ENCODE results near the gene CCDC144A. TPM values are rescaled to one million over a fixed set of nuclear protein-coding genes. Genes with fewer than 3 reads are reported as not detected.
"Not testable (repeated sequence)": the region's sequence is repeated elsewhere in the genome, so short reads cannot be mapped to it uniquely, and the experiment has no call there.

Gene CCDC144A
- total and polyA plus RNA-seq, 11 donors: 0.31 to 4.4 (median 1.3) TPM; not detected in 1

DNA sequence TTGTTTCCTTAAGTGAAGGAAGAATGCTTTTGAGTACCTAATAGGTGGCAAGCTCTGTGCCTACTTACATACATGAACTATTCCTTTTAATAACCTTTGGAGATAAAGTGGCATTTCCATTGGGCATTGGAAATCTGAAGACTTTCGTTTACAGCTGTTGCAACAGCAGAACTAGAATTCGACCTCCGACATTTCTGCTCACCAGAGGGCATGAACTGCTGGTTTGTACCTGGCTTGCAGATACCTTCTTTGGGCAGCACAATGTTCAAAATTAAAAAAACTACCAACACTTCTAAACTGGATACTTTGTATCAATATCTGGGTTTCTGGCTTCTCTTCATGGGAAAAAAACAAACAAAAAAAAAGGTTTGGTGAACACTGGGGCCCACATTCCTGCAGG lies 99.6 kb downstream of the CCDC144A start:
- WGBS, 4 donors: 50 to 94% (median 91%) methylated on average over 1 to 3 of the region's 3 CpGs; no CpG with 5 or more reads in 1 of the 4 donors
- H3K27me3 ChIP-seq; H3K36me3 ChIP-seq; H3K4me3 ChIP-seq; ATAC-seq; H3K27ac ChIP-seq; H3K4me1 ChIP-seq; intact Hi-C loops (cut with DNase I); H3K9me3 ChIP-seq; DNase-seq: not testable (repeated sequence)

DNA sequence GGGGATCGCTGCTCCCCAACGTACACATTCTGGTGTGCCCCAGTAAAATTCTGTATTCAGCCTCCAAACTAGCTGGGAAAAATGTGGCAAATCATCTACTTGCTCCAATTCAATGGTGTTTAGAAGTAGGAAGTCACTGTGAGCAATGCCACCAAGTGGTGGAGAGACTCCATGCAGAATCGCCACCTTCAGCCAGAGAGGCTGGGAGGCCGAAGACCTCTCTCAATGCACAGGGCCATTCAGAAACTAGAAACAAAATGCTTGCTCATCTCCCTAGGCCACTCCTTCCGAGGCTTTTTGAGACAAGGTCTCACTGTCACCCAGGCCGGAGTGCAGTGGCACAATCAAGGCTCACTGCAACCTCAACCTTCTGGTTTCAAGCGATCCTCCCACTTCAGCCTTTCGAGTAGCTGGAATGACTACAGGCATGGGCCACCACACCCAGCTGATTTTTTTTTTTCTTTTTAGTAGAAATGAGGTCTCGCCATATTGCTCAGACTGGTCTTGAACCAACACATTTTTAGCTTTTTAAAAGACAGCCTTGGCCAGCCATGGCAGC lies 100.4 kb downstream of the CCDC144A start:
- H3K4me3 ChIP-seq; DNase-seq; H3K36me3 ChIP-seq; H3K27me3 ChIP-seq; H3K27ac ChIP-seq; H3K4me1 ChIP-seq; intact Hi-C loops (cut with DNase I); H3K9me3 ChIP-seq; ATAC-seq: not testable (repeated sequence)
- WGBS, 4 donors: 90 to 97% (median 94%) methylated on average over 5 to 7 of the region's 9 CpGs

DNA sequence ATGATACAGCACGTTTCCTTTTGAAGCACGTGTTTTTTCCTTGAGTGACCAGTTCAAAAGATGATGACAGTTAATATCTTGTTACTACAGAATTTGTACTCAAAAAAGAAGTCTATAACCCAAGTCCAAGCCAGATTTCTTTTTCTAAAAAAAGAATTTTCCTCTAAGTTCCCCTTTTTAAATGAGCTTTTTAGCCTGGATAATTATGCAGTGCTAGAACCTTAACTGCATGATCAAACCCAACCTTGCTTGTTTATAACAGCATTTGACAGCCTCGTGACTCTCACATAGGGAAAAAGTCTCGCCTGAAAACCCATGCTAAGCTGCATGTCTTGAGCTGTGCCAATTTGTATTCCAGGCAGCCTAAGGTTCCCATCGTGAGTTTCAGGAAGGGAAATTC lies 104.2 kb downstream of the CCDC144A start:
- 48 to 74% (median 61%) methylated on average over 3 to 4 of the region's 5 CpGs for WGBS, 4 donors
- ATAC-seq; H3K4me1 ChIP-seq; H3K36me3 ChIP-seq; intact Hi-C loops (cut with DNase I); DNase-seq; H3K27ac ChIP-seq; H3K4me3 ChIP-seq; H3K27me3 ChIP-seq; H3K9me3 ChIP-seq: not testable (repeated sequence)

DNA sequence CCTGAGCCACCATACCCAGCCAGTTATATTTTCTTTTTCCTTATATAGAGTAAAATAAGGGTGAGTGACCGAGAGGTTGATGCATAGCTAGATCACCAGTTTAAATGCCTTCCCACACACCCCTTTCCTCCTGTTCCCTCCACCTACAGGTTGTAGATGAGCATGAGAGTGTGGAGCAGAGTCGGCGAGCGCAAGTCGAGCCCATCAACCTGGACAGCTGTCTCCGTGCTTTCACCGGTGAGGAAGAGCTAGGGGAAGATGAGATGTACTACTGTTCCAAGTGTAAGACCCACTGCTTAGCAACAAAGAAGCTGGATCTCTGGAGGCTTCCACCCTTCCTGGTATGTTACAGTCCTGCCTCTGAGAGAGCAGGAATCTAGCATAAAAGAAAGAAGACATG lies 105.9 kb downstream of the CCDC144A start:
- H3K27ac ChIP-seq; intact Hi-C loops (cut with DNase I); H3K36me3 ChIP-seq; ATAC-seq; H3K27me3 ChIP-seq; H3K9me3 ChIP-seq; H3K4me3 ChIP-seq; DNase-seq; H3K4me1 ChIP-seq: not testable (repeated sequence)
- 93 to 100% (median 93%) methylated on average over 1 to 7 of the region's 7 CpGs for WGBS, 4 donors

DNA sequence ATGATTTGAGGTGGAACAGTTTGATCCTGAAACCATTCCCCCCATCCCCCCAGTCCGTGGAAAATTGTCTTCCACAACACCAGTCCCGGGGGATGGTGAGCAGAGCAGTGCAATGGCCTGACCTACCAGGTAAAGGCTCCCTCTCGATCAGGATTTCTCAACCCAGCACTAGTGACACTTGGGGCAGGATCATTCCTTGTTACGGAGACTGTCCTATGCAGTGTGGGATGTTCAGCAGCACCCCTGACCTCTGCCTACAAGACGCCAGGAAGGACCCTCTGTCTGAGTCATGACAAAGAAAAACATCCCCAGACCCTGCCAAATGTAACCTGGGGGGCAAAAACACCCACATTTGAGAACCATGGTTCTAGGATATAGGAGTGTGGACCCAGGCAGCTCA lies 114.8 kb downstream of the CCDC144A start:
- H3K36me3 ChIP-seq; DNase-seq; H3K9me3 ChIP-seq; intact Hi-C loops (cut with DNase I); H3K27me3 ChIP-seq; H3K27ac ChIP-seq; ATAC-seq; H3K4me1 ChIP-seq; H3K4me3 ChIP-seq: not testable (repeated sequence)
- 58 to 80% (median 76%) methylated on average over 3 to 5 of the region's 5 CpGs for WGBS, 4 donors

DNA sequence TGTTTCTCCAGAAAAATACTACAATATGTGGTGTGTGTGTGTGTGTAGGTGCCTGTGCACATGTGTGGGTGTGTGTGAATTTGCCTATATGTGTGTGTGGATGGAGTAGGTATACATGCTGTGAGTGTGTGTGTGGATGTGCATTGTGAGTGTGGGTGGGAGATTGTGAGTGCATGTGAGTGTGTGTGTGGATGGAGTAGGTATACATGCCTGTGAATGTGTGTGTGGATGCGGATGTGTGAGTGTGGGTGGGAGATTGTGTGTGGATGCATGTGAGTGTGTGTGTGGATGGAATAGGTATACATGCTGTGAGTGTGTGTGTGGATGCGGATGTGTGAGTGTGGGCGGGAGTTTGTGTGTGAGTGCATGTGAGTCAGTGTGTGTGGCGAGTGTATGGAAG lies 116.6 kb downstream of the CCDC144A start:
- 90 to 97% (median 94%) methylated on average over 4 of the region's 4 CpGs for WGBS, 4 donors
- not testable (repeated sequence) for H3K27me3 ChIP-seq, DNase-seq

DNA sequence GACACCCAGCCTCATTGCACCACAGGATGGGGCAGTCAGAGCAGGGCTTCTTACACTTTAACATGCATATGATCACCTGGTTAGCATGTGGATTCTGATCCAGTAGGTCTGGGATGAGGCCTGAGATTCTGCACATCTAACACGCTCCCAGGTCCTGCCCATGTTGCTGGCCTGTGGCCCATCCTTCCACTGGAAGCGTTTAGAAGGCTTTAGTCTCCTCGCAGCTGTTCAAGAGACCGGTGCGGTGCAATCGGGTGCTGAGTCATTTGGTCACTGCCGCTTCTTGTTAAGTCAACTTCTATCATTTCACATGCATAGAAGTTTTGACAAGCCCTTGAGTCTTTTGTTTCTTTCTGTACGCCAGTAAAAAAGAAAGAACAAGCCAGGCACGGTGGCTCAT lies 117.6 kb downstream of the CCDC144A start:
- ATAC-seq; intact Hi-C loops (cut with DNase I); H3K36me3 ChIP-seq; H3K4me3 ChIP-seq; DNase-seq; H3K9me3 ChIP-seq; H3K4me1 ChIP-seq; H3K27ac ChIP-seq; H3K27me3 ChIP-seq: not testable (repeated sequence)
- whole genome bisulfite sequencing, 4 donors: 86 to 88% (median 87%) methylated on average over 6 to 8 of the region's 9 CpGs; no CpG with 5 or more reads in 1 of the 4 donors

More for the DNA sequence above, 116.6 kb downstream of the CCDC144A start:
- H3K27ac ChIP-seq; H3K4me1 ChIP-seq; intact Hi-C loops (cut with DNase I); H3K4me3 ChIP-seq; ATAC-seq; H3K9me3 ChIP-seq; H3K36me3 ChIP-seq: not testable (repeated sequence)

DNA sequence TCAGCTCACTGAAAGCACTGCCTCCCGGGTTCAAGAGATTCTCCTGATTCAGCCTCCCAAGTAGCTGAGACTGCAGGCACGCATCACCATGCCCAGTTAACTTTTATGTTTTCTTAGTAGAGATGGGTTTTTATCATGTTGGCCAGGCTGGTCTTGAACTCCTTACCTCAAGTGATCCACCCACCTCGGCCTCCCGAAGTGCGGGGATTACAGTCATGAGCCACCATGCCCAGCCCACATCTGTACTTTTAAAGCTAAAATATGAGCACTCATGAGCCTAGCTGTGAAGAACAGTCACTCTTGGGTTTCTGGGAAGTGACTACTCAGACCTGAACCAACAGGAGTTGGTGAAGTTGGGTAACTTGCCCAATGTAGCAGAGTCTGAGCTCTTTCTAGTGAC lies 120.2 kb downstream of the CCDC144A start:
- DNase-seq; ATAC-seq; H3K27me3 ChIP-seq; intact Hi-C loops (cut with DNase I); H3K4me1 ChIP-seq; H3K36me3 ChIP-seq; H3K4me3 ChIP-seq; H3K9me3 ChIP-seq; H3K27ac ChIP-seq: not testable (repeated sequence)
- 60 to 100% (median 90%) methylated on average over 1 to 5 of the region's 5 CpGs for WGBS, 4 donors

DNA sequence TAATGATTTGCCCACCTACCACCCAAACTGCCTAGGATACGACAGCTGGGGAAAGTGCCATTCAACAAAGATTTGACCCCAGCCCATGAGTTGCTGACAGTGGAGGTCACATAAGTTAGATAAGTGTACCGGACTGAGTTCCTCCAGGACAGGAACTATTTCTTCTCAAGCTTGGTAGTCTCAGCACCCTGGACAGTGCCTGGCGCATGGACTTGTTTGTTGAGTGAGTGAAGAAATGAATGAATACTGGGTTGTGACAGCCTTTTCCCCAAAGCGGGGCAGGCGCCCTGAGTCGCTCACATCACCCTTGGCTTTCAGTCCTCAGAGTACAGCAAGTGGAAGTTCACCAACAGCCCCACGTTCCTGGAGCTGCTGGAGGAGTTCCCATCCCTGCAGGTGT lies 122.1 kb downstream of the CCDC144A start:
- intact Hi-C loops (cut with DNase I); DNase-seq; H3K4me3 ChIP-seq; H3K36me3 ChIP-seq; H3K27me3 ChIP-seq; ATAC-seq; H3K27ac ChIP-seq; H3K4me1 ChIP-seq; H3K9me3 ChIP-seq: not testable (repeated sequence)
- 0 to 24% (median 18%) methylated on average over 1 to 7 of the region's 7 CpGs for WGBS, 4 donors
